CD4-positive, alpha-beta T cell treated with Interleukin-12 subunit alpha and Interleukin-12 subunit beta, for 1 hour (primary cell): Measurements from ENCODE around the gene RPP25L.

Experiments
- DNase-seq: peaks from one replicate; pipeline ENCODE4 v3.0.0-alpha.2; 2020

Gene RPP25L

DNA sequence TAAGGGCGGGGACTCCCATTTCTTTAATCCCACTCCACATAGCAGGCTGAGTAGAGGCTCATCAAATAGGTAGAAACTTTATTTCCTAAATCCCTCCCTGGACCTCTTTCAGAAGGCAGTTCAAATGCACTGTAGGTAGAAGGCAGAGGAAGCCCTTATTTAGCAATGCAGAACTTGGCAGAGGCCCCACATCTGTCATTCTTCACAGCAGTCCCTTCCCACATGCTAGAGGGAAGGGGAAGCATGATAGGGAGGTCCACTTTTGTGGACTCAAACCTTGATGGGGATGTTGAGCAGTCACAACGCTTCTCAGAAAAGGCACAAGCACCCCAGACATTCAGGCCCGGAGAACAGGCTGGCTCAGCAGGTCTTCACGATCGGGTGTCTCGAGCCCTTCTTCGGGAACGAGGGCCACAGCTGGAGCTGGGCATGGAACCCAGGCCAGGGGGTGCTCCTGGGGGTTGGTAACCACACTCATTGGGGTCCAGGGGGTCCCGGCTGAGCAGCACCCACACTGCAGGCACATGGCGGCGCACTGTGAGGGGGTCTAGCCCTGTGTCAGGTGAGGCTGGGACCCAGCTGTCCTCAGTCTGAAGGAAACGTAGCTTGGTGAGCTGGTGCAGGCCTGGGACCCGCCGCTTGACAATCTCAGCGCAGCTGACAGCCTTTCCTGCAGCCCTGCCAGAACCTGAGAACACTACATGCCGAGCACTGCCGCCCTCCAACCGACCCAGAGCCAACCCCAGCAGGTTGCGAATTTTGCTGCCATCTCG lies 1.3 kb downstream of the RPP25L start:
- DNase-seq = no peak

DNA sequence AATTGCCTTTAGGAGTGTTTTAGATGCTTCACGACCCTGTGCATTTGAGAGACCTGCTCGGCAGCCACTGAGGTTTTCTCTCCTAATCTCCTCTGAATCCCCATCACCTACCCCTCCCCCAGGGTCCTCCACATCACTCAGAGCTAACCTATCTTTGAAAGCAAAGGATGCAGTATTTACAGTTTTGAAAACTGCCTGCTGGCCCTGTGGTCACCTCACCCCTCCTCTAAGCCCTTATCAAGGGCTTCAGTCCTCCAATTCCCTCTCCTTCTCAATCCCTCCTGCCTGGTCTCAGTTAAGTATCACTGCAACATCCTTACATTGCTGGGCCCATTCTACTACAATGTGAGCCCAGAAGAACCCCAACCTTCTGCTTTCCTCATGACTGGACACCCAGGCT lies 4.6 kb downstream of the RPP25L start:
- no peak for DNase-seq

GRCh38 chr9:34606905-34607304 lies 5.0 kb downstream of the RPP25L start:
- no peak for DNase-seq

GRCh38 chr9:34606190-34606589 lies 5.7 kb downstream of the RPP25L start:
- no peak for DNase-seq

DNA sequence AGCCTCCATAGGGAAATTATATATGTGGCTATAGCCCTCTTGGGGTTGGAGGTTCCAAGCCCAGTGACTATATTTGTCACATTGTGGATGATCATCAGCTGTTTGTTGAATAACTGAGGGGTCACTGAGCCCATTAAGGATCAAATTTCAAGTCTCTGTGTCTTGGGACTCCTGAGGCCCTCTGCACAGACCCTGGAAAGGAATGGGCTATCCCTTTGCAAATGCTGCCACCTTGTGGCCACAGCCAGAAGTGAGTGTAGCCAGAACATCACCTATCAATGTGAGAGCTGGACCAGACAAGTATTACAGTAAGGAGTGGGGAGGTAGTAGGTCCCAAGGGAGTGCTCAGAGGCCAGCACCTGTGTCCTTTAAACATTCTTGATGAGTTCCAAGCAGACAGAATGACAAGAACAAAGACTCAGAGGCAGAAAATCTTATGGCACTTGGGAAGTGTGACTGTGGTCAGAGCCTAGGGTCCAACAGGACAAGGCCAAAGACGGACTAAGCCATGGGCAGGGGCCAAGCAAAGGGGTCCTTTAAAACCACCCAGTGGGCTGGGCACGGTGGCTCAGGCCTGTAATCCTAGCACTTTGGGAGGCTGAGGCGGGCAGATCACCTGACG lies 8.2 kb downstream of the RPP25L start:
- peak; percentile 83 for DNase-seq

DNA sequence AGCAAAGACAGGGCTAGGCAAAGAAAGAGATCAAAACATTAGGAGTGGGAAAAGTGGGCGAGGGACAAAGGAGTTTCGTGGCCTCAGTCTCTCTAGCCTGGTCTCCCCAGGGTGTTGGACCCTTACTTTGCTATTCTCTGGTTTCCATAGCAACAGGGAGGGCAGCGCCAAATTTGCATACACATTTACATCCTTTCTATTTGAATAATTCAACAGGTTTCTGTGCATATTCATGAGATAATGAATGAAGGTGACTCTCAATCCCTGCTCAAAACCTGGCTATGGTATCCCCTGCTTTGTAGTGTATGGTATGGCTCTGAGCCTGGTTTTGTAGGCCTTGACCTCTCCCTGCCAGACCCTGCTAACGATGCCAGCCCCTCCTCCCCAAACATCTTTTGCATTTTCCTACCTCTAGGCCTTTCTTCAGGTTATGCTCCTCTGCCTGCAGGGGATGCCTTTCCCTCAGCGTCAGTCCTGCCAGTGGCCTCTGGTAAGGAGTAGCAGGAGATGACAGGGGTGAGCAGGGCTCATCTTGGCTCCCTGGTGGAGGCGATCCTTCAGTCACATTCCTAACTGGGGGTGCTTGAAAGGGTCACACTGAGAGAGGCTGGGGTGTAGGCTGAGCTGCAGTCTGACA lies 9.8 kb downstream of the RPP25L start:
- no peak for DNase-seq

- DNase-seq = no peak
Observed at GRCh38 chr9:34600908-34601307, 11.0 kb downstream of the RPP25L start.

DNA sequence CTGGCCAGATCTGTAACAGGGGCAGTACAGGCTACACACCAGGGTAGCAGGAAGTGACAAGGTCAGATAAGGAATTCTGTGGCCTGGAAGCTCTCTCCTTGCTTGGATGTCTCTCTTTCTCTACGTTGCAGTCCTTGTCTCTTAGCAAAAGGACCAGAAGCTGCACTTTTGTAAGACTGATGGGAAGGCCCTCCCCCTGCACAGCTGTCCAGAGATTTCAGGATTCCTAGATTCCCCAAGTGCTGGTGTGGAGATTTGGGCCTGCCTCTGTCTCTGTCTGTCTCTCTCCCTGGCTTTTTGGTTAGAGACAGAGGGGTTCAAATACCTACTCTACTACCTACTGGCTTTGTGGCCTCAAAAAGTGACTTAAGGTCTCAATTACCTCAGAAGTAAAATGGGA lies 12.4 kb downstream of the RPP25L start:
- no peak for DNase-seq

- no peak for DNase-seq
Observed at GRCh38 chr9:34594177-34594576, 17.7 kb downstream of the RPP25L start.

GRCh38 chr9:34592895-34593601 lies 18.8 kb downstream of the RPP25L start:
- DNase-seq = no peak

GRCh38 chr9:34591917-34592866 lies 19.7 kb downstream of the RPP25L start:
- no peak for DNase-seq

- DNase-seq = peak; percentile 75
Observed at GRCh38 chr9:34591248-34591916, 20.5 kb downstream of the RPP25L start.

GRCh38 chr9:34590381-34591247 lies 21.3 kb downstream of the RPP25L start:
- no peak for DNase-seq

GRCh38 chr9:34589636-34590380 lies 22.1 kb downstream of the RPP25L start, which contains the start of gene CNTFR:
TSS of gene CNTFR (minus strand) at chr9:34589724. CDS start at chr9:34568981, 20,743 bp downstream.
- no peak for DNase-seq

GRCh38 chr9:34588671-34589635 lies 22.9 kb downstream of the RPP25L start:
- DNase-seq = no peak

DNA sequence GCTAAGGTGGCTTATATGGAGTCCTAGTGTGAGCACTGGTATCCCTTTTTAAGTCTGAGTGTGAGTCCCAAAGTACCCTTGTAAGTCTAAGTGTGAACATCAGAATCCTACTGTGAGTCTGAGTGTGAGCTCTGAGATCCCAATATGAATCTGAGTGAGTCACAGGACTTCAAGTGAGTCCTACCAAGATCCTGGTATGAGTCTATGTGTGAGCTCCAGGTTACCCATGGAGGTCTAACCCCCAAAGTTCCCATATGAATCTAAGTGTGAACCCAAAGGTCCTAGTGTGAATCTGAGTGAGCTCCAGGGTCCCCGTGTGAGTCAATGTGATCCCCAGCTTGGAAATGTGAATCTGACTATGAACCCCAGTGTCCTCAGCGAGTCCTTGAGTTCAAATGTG lies 24.6 kb downstream of the RPP25L start:
- DNase-seq = no peak

GRCh38 chr9:34585946-34586669 lies 25.8 kb downstream of the RPP25L start:
- no peak for DNase-seq

DNA sequence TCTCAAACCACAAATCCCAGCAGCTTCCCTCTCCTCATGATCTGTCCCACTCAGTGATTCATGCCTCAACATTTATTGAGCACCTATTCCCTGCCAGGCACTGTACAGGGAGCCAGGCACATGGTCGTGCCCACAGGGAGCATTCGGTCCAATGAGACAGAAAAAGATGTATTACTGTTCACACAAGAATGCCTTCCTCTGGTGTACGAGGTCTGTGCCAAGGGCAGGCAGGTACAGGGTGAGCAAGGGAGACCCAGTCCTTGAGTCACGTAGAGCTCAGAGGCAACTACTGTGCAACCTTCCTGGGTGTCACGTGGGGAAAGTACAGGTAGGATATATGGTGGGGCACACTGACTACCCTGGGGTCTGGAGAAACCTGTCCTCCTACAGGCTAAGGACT lies 26.9 kb downstream of the RPP25L start:
- DNase-seq = no peak
